Measurements from ENCODE around the gene FAF1.
"Not testable (repeated sequence)": the region's sequence is repeated elsewhere in the genome, so short reads cannot be mapped to it uniquely, and the experiment has no call there.

FAF1 gene

DNA sequence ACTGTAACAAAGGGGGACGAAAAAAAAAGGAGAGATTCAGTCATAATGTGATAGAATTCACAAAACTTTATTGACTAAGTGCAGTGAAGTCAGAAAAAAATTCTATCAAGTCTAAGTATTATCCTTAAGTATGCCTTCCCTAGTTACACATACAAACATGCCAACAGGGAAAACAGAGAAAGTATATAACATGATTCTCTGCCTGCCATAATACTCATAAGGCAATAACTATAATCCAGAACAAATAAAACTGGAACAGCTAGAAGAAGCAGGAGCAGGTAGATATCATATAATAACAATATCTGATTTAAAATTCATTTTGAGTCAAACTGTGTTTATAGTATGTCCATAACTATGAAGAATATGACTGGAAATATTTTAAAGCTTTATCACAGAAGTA is 184.3 kb downstream of the FAF1 start:
- no peak overlapping the region for H3K4me3 ChIP-seq (ENCODE audit: low read length)
- TF ChIP-seq, protein P1, sequence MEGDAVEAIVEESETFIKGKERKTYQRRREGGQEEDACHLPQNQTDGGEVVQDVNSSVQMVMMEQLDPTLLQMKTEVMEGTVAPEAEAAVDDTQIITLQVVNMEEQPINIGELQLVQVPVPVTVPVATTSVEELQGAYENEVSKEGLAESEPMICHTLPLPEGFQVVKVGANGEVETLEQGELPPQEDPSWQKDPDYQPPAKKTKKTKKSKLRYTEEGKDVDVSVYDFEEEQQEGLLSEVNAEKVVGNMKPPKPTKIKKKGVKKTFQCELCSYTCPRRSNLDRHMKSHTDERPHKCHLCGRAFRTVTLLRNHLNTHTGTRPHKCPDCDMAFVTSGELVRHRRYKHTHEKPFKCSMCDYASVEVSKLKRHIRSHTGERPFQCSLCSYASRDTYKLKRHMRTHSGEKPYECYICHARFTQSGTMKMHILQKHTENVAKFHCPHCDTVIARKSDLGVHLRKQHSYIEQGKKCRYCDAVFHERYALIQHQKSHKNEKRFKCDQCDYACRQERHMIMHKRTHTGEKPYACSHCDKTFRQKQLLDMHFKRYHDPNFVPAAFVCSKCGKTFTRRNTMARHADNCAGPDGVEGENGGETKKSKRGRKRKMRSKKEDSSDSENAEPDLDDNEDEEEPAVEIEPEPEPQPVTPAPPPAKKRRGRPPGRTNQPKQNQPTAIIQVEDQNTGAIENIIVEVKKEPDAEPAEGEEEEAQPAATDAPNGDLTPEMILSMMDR (conservative IDR thresholded peaks at IDR 0.05; ENCODE audit: low read length), result no peak
- no peak for DNase-seq (ENCODE audit: low read depth)

DNA sequence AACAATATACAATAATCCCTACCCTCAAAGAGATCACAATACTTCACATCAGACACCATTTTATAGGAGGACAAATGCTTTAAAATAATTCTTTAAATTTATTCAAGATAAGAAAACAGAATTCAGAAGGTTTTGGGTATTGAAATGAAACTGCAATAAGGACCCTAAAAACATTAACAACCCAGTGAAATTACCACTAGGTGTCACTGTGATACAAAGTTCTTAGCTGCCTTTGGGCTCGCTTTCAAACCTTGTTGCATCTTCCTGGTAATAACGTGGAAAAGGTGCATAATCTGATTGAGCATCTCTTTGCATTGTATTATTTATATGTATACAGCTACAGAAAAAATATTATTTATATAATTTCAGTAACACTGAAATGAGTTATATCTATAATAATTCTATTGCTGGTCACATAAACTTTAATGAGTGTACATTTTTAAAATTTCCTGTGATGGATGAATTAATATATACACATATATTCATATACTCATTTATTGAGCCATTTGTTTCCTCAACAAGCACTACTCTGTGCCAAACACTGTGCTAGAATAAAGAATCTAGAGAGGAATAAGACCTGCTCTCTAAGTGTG is 185.2 kb downstream of the FAF1 start:
- TF ChIP-seq, protein P1 (conservative IDR thresholded peaks at IDR 0.05; ENCODE audit: low read length), result peak; percentile 81
- no peak overlapping the region for H3K4me3 ChIP-seq (ENCODE audit: low read length)
- peak; percentile 65 for DNase-seq (ENCODE audit: low read depth)

DNA sequence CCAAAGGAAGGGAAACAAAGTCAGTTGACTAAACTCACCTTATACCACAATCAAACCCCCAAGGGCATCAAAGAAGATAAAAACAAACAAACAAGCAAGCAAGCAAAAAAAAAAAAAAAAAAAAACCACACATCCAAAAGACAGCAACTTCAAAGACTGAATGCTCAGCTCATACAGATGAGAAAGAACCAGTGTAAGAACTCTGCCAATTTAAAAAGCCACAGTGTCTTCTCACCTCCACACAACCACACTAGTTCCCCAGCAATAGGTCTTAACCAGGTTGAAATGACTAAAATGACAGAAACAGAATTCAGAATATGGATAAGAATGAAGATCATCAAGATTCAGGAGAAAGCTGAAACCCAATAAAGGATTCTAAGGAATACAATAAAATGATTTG is 193.4 kb downstream of the FAF1 start:
- TF ChIP-seq, protein P1 (conservative IDR thresholded peaks at IDR 0.05; ENCODE audit: low read length), result no peak
- no peak overlapping the region for H3K4me3 ChIP-seq (ENCODE audit: low read length)
- DNase-seq (ENCODE audit: low read depth), result no peak

DNA sequence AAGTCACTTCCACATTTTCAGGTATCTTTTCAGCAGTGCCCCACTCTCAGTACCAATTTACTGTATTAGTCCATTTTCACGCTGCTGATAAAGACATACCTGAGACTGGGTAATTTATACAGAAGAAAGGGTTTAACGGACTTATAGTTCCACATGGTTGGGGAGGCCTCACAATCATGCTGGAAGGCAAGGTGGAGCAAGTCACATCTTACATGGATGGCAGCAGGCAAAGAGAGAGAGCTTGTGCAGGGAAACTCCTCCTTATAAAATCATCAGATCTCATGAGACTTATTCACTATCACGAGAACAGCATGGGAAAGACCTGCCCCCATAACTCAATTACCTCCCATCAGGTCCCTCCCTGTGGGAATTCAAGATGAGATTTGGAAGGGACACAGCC is 203.5 kb downstream of the FAF1 start:
- not testable (repeated sequence) for H3K4me3 ChIP-seq (ENCODE audit: low read length); DNase-seq (ENCODE audit: low read depth)

DNA sequence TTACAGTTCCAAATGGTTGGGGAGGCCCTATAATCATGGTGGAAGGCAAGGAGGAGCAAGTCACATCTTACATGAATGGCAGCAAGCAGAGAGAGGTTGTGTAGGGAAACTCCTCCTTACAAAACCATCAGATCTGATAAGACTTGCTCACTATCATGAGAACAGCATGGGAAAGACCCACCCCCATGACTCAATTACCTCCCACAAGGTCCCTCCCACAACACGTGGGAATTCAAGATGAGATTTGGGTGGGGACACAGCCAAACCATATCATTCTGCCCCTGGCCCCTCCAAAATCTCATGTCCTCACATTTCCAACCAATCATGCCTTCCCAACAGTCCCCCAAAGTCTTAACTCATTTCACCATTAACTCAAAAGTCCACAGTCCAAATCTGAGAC is 205.3 kb downstream of the FAF1 start:
- DNase-seq (ENCODE audit: low read depth); H3K4me3 ChIP-seq (ENCODE audit: low read length): not testable (repeated sequence)

DNA sequence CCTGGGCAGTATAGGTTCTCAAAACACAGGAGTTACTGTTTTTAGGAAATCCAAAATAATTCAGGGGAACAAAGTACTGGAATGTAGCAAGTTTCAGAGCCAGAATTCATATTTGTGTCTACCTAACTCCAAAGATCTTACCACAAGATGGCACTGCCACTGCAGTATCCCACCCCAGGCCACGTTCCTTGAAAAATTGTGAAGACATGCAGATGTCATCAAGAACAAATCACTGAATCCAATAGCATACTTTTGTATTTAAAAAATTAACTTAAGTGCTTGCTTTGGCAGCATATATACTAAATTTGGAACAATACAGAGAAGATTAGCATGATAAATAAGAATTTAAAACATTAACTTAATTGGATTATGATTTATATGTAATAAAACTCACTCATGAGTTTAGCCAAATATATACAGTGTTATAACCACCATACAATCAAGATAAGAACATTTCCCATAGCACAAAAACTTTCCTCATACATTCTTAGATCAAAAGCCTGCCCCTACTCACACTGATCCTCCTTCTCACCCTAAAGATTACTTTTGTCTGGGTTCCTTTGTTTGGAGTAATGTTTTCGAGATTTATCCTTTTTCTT is 209.9 kb downstream of the FAF1 start:
- H3K4me3 ChIP-seq (ENCODE audit: low read length), result no peak overlapping the region
- TF ChIP-seq, protein P1 (conservative IDR thresholded peaks at IDR 0.05; ENCODE audit: low read length), result peak; percentile 65
- DNase-seq (ENCODE audit: low read depth), result peak; percentile 46

DNA sequence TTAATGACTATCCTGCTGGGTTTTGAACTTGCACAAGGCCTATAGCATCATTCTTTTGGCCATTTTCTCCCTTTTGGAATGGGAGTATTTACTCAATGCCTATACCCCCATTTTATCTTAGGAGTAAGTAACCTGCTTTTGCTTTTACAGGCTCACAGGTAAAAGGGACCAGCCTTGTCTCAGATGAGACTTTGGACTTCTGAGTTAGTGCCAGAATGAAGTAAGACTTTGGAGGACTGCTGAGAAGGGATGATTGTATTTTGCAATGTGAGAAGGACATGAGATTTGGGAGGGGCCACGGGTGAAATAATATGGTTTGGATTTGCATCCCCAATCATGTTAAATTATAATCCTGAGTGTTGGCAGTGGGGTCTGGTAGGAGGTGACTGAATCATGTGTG is 212.7 kb downstream of the FAF1 start:
- TF ChIP-seq, protein P1 (conservative IDR thresholded peaks at IDR 0.05; ENCODE audit: low read length), result no peak
- DNase-seq (ENCODE audit: low read depth), result no peak
- no peak overlapping the region for H3K4me3 ChIP-seq (ENCODE audit: low read length)

DNA sequence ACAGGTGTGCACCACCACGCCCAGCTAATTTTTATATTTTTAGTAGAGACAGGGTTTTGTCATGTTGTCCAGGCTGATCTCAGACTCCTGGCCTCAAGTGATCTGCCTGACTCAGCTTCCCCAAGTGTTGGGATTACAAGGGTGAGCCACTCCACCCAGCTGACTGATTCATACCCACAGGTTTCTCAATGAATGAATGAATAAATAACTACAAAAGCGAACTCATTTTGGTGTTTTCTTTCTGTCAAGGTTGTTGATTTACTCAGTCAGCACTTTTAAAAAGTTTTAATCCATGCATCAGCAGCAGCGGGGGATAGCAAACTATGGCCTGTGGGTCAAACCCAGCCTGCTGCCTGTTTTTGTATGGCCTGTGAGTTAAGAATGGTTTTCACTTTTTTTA is 217.5 kb downstream of the FAF1 start:
- TF ChIP-seq, protein P1 (conservative IDR thresholded peaks at IDR 0.05; ENCODE audit: low read length), result no peak
- H3K4me3 ChIP-seq (ENCODE audit: low read length), result no peak overlapping the region
- no peak for DNase-seq (ENCODE audit: low read depth)
